Putamen (tissue), 1 donor: ENCODE measurements around the gene MRPL52.
A peak's percentile ranks its signal among the peaks of the same experiment; 100 is the strongest.

Source experiments
- DNase-seq: peaks from one replicate; pipeline ENCODE4 v3.0.0-alpha.2; 2016; ENCODE audit warnings: low spot score

Gene MRPL52

DNA sequence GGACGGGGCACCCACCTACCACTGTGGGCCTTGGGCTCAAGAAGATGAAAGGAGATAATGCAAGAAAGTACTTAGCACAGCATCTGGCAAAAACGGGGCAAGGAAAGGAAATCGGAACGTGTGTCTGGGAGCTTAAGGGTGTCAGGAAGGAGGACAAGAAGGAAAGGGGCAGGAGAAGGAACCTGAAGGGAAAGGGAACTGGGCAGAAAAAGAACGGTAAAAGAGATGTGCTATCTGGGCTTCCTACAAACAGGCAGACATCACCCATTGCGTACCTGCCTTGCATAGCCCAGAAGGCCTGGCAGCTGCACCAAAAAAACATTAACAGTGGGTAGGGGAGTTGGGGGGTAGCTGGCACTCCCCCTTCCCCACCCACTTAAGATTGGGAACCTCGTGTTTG lies 52.4 kb downstream of the MRPL52 start:
- no peak for DNase-seq

DNA sequence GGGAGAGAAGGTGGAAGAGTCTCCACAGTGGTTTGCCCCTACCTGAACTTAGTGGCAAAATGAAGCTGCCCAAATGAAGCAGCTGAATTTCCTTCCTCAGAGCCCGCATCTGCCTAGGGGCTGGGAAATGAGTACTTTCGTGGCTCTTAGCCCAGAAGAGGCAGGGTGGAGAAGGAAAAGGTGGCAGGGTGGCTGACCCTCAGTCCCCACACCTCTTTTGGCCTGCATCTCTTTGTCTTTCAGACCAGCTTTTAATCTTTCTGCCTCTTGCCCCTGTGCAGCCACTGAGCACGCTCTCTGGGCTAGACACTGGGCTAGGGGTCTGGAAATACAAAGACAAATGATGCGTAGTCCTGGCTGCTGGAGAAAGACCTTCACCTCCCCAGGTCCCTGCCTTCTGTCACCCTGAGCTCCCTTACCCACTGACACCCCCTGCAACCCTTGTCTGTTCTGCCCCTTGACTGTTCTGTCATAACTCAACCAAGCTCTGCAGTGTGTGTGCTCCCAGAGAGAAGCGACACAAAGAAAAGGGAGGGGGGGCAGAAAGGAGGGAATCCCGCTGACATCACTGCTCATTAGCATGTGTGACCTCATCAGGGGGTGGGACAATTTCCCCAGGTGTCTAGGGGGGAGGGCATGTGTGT lies 53.0 kb downstream of the MRPL52 start:
- peak; percentile 70 for DNase-seq

GRCh38 chr14:22883173-22883976 lies 53.7 kb downstream of the MRPL52 start, which contains the start of gene REM2:
Gene REM2, plus strand, starts transcription at chr14:22883222. Its CDS starts 66 bp downstream, at chr14:22883288.
- no peak for DNase-seq

GRCh38 chr14:22884076-22884737 lies 54.5 kb downstream of the MRPL52 start:
- DNase-seq, result no peak
